ENCODE results near the gene MEGF8.

Gene MEGF8

GRCh38 chr19:42325308-42325895 is at the start of gene MEGF8:
MEGF8 (plus strand) TSS chr19:42325635; CDS start chr19:42326244, 609 bp downstream.
- peak; percentile 87 for FAIRE-seq

DNA sequence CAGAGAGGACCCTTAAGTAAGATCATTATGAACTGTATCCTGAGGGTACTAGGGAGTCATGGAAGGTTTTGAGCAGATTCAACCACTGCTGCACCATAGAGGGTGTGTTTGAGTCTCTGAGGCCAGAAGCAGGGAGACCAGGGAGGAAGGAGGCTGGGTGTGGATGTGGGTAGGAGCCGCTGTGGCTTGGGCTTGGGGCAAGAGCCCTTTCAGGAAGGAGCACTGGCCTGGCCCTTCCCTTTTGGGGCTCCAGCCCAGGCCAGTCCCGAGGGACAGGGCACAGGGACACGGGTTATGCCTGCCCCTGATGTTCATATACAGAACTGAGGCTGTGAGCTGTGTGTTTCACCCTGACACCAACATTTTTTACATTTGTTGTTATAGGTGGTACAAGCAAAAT is 49.2 kb upstream of the MEGF8 start:
- no peak for FAIRE-seq

DNA sequence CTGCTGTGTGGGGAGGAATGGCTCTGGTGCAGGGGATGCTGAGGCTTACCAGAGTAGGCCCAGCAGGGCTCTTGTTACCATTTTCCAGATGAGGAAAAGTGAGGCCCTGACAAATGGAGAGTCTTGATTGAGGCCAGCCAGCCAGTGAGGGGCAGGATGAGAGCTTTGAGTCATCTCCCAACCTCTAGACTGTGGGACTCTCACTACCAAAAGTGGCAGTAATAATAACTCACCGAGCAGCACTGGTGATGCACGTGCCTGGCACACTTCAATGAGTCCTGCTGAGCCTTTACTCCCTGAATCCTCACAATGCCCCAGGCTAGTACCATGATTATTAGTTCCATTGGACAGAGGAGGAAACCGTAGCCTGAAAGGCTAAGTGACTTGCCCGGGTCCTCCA is 48.6 kb upstream of the MEGF8 start:
- no peak for FAIRE-seq

GRCh38 chr19:42277821-42278451 is 47.5 kb upstream of the MEGF8 start:
- FAIRE-seq, result no peak

- no peak for FAIRE-seq
Measured at GRCh38 chr19:42278452-42279154, 46.8 kb upstream of the MEGF8 start.

- FAIRE-seq, result no peak
Measured at GRCh38 chr19:42279155-42279901, 46.1 kb upstream of the MEGF8 start.

DNA sequence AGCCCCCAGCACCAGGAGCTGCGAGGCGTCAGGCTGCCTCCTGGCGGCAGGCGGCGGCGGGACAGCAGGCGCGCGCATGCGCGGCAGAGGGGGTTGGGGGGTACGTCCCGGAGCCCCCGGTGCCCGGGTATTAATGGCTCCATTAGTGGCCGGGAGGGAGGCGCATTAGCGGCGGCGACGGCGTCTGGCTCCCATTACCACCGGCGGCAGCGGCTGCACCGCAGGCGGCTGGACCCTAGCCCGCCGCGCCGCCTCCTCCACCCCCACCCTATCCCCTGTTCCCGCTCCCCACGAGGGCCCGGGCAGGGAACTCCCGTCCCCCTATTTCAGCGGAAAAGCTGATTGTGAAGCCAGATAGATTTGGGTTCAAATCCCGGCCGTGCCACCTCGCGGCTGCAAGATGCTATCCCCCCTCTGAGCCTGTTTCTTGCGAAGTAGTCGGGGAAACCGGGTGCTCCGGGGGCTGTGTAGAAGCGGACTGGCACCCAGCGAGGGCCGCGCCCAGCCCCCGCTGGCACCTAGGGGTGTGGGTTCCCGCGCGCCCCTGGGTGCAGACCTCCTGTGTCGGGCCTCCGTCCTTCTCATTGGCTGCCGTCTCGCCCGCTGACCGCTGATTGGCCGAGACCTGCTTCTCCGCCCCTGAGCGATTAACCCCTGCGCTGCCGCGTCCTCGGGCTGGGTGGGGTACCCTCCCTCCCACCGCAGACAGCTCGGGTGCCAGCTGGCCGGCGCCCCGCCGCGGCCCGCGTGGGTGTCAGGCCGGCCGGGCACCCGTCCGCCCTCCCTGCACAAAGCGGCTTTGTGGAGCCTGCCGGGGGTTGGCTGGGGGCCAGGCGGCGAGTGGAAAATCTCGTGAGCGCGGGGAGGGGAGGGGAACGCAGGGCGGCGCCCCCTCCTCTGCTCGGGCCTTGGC is 45.3 kb upstream of the MEGF8 start:
- FAIRE-seq, result no peak

GRCh38 chr19:42280815-42281145 is 44.7 kb upstream of the MEGF8 start:
- FAIRE-seq, result no peak

GRCh38 chr19:42281146-42281826 is 44.1 kb upstream of the MEGF8 start:
- no peak for FAIRE-seq

DNA sequence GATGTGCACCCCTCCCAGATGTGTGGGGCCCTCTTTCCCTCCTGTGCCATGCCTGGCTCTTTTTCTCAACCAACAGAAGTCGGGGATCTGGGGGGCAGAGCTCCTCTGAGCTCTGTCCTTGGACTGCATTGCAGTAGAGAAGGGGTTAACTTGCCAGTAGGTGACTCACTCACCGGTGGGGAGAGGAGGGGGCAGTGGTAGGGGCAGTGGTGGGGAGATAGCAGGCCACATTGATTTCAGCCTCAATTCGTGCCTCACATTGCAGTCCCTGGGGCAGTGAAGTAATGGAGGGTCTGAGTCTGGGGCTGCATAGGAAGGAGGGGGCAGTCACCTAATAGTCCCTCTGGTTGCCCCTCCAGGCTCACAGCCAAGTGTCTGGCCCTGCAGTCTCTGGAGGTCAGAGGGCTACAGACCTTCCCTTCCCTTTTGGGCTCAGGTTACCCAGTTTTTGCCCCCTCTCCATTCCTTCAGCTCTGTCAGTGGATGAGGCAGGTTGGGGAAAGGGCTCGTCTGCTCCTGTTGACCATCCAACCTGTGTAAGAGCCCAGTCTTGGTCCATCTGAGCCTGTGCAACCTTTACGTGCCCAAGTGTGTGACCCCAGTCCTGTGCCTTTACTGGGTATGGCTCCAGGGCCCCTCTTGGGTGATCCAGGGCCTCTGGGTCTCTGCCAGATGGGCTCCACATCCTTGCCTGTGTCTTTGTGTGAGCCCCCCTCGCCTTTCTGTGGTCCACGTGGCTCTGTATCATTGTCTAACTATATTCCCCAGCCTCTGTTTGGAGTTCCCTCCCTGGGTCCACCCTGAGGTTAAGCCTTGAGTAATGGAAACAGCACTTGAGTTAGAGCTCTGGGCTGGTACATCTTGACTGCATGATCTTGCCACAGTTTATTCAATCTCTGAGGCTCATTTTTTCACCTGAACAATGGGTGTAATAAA is 43.3 kb upstream of the MEGF8 start:
- no peak for FAIRE-seq

DNA sequence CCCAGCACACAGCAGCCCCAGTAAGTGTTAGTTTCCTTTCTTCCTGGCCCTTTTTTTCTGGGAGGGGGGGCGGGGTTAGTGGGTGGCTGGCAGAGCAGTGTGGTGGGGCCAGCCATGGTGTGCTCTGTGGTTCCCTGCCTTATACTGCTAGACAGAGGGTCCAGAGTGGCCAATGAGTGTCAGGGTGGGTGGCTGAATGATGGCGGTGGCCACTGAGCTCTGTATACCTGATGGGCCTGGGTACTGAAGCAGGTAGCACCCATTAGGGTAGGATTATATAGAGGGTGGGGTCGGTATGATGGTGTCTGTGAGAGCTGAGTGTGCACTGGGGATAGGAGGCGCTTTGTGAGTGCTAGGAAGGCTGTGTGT is 42.6 kb upstream of the MEGF8 start:
- FAIRE-seq, result no peak

- no peak for FAIRE-seq
Measured at GRCh38 chr19:42283188-42284065, 42.0 kb upstream of the MEGF8 start.

- FAIRE-seq, result no peak
Measured at GRCh38 chr19:42284066-42284501, 41.4 kb upstream of the MEGF8 start.

- no peak for FAIRE-seq
Measured at GRCh38 chr19:42284591-42285341, 40.7 kb upstream of the MEGF8 start.

DNA sequence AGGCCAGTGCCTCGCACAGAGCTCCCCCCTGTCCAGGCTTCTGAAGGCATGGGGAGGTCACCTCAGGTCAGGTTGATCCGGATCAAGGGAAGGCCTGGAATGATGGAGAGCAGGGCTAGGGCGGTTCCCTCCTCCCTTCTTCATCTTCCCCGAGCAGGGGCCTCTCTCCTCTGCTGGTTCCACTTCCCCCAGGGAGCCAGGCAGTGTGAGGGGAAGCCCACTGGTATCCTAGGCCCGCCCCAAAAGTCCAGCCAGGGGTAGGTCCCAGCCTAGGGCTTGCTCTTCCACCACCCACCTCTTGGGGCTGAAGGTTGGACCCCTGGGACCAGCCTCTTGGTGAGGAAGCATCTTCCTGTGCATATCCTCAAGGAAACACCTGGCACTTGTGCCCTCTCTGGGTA is 39.9 kb upstream of the MEGF8 start:
- no peak for FAIRE-seq

DNA sequence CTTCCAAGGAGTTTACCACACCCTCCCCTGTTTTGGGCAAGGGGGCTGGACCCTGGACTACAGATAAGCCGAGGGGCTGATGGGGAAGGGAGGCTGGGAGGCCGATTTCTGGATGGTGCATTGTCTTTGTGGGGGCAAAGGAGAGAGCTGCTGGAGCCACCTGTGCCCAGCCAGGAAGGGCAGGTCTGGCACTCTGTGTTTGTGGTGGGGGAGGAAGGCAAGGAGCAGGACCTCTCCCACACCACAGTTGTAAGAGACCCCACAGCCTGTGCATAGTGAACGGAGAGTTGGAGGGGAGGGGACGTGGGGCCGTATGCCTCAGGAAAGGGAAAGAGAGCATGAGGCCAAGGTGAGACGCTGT is 39.5 kb upstream of the MEGF8 start:
- no peak for FAIRE-seq

DNA sequence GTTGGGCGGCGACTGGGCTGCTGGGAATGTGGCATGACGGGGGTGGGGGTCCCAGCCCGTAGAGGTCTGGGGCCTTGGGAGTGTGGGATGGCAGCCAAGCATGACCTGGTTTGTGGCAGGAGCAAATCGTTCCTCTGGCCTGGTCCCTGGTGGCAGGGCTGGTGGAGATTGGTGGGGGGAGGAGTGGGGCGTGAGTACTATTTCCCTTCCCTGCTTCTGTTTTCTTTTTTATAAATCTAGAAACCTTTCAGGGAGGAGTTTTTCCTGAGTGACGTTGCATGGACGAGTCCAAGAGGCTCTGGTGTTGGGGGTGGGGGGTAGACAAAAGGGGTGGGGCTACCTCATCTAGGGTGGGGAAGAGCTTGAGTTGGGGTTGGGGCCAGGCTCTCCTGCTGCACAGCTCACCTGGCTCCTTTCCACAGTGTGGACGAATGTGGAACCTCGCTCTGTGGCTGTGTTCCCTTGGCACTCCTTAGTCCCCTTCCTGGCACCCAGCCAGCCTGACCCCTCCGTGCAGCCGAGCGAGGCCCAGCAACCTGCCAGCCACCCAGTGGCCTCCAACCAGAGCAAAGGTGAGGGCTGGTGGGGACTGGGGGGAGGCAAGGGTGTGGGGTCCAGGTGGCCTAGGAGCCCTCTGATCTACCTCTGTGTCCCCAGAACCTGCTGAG is 39.0 kb upstream of the MEGF8 start:
- no peak for FAIRE-seq

DNA sequence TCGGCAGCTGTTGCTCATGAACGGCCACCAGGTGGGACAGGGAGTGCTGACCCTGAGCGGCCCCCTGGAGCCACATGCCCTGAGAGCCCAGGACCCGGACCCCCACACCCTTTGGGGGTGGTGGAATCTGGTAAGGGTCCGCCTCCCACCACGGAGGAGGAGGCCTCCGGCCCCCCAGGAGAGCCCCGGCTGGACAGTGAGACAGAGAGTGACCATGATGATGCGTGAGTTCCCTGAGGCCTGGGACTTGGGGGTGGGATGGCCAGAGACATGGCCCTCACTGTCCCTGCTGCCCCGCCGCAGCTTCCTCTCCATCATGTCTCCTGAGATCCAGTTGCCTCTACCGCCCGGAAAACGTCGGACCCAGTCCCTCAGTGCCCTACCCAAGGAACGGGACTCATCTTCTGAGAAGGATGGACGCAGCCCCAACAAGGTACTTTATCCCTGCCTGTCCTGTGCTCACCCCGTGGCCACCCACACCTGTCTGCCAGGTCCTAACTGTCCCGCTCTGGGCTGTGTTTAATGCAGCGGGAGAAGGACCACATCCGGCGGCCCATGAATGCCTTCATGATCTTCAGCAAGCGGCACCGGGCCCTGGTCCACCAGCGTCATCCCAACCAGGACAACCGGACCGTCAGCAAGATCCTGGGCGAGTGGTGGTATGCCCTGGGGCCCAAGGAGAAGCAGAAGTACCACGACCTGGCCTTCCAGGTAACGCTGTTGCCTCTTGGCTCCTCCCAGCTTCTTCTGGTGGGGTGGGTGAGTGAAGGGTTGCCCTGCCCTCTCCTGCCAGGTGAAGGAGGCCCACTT is 38.2 kb upstream of the MEGF8 start:
- FAIRE-seq, result no peak

Data from colon (tissue), 2 donors.